AG09309 (cell line): ENCODE data around the gene PRDM16.

Source experiments
- DNase-seq: peaks from one replicate; pipeline ENCODE4 v3.0.0-alpha.2; 2010; ENCODE audit warnings: low read depth
- H3K4me3 ChIP-seq: 2 replicates; pipeline ENCODE4 v1.5.1; 2011; ENCODE audit warnings: mild to moderate bottlenecking, low read depth, low read length, moderate library complexity; ENCODE audit not compliant: control insufficient read depth
- CTCF ChIP-seq: IDR thresholded peaks from 2 replicates; pipeline ENCODE4 v1.5.1; 2011; ENCODE audit warnings: mild to moderate bottlenecking, low read depth, low read length, inconsistent platforms; ENCODE audit not compliant: insufficient read depth, control insufficient read depth; ENCODE audit errors: missing control alignments

The PRDM16 gene

GRCh38 chr1:3067671-3068563 lies 1.1 kb upstream of the PRDM16 start:
- DNase-seq: no peak
- H3K4me3 ChIP-seq: peak overlapping the region; percentile 36
- TF ChIP-seq CTCF: no peak

- H3K4me3 ChIP-seq: peak overlapping the region; percentile 48
- TF ChIP-seq CTCF: peak; percentile 44
- DNase-seq: peak; percentile 14
Measured at GRCh38 chr1:3069491-3070308, 697 bp downstream of the PRDM16 start.

GRCh38 chr1:3070309-3070643 lies 1.3 kb downstream of the PRDM16 start:
- no peak for DNase-seq
- H3K4me3 ChIP-seq: peak overlapping the region; percentile 48
- no peak for TF ChIP-seq CTCF

- no peak for TF ChIP-seq CTCF
- H3K4me3 ChIP-seq: peak overlapping the region; percentile 21
- no peak for DNase-seq
Measured at GRCh38 chr1:3070644-3071564, 1.9 kb downstream of the PRDM16 start.

GRCh38 chr1:3071565-3072390 lies 2.8 kb downstream of the PRDM16 start:
- no peak for TF ChIP-seq CTCF
- no peak overlapping the region for H3K4me3 ChIP-seq
- no peak for DNase-seq
